PC-9 (cell line): Measurements from ENCODE around the gene ERMARD.

Source experiments
- CTCF ChIP-seq: fragments of 200-600 bp; sonication (generic); conservative IDR thresholded peaks from 2 replicates; pipeline ENCODE4 v1.6.1; 2017; ENCODE audit warnings: mixed run types, antibody characterized with exemption, mild to moderate bottlenecking, moderate library complexity
- EZH2 ChIP-seq: fragments of 200-600 bp; sonication (generic); IDR thresholded peaks from 2 replicates; pipeline ENCODE4 v1.8.0; 2017; ENCODE audit warnings: antibody characterized with exemption, low read depth

- no peak for TF ChIP-seq CTCF
- no peak for TF ChIP-seq EZH2
These were observed 41.0 kb downstream of the ERMARD start for GRCh38 chr6:169792306-169793015.
